ENCODE measurements around the gene ZSCAN16. TPM values are rescaled to one million over a fixed set of nuclear protein-coding genes. Genes with fewer than 3 reads are reported as not detected.
A peak's percentile ranks its signal among the peaks of the same experiment; 100 is the strongest.

ZSCAN16 gene
- total and polyA plus RNA-seq, 9 of the 15 experiments (the other 6 are each of a cell fraction or from before 2014, with no cell fraction given) = 0.08 TPM; not detected in 8

DNA sequence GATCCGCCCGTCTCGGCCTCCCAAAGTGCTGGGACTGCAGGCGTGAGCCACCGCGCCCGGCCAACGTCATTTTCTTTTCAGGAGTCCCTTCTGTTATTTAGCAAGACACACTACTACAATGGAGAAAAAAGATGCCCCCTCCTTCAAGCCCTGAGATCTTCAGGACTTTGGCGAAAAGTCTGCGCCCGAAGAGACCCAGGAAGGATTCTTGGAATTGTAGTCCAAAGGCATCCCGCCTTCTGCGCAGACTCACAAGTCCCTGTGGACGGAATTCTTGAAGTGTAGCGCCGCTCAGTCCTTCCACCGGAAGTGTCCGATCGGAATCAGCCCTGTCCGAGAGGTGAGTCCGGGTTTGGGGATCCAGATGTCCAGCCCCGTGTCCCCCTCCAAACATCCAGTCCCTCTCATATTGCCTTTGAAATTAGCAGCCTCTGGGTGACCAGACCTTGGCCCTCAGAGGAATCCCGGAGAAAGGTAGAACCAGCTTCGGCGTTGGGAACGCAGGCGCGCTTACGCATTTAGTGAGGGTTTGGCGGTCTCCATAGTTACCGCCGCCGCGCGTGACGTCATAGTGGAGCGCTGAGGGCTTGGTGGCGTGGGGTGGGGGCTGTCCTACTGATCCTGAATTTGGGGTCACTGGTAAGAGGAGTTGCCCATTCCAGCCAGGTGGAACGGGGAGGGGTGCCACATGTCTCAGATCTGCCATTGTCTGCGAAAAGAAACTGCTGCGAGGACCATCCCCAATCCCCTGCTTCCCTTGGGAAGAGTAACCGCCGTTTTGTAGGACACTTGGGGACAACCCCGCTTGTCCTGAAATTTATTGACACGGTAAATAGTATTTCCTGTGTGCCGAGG lies 43.6 kb upstream of the ZSCAN16 start (continued):
- TF ChIP-seq ARID4B (CRISPR knock-in tag; IDR thresholded peaks at IDR 0.05) = peak; percentile 98
- TF ChIP-seq, protein P1, sequence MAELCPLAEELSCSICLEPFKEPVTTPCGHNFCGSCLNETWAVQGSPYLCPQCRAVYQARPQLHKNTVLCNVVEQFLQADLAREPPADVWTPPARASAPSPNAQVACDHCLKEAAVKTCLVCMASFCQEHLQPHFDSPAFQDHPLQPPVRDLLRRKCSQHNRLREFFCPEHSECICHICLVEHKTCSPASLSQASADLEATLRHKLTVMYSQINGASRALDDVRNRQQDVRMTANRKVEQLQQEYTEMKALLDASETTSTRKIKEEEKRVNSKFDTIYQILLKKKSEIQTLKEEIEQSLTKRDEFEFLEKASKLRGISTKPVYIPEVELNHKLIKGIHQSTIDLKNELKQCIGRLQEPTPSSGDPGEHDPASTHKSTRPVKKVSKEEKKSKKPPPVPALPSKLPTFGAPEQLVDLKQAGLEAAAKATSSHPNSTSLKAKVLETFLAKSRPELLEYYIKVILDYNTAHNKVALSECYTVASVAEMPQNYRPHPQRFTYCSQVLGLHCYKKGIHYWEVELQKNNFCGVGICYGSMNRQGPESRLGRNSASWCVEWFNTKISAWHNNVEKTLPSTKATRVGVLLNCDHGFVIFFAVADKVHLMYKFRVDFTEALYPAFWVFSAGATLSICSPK (IDR thresholded peaks at IDR 0.05; ENCODE audit: borderline replicate concordance) = no peak
- TF ChIP-seq ZFP1 (CRISPR knock-in tag; IDR thresholded peaks at IDR 0.05) = no peak
- TF ChIP-seq, protein P2, sequence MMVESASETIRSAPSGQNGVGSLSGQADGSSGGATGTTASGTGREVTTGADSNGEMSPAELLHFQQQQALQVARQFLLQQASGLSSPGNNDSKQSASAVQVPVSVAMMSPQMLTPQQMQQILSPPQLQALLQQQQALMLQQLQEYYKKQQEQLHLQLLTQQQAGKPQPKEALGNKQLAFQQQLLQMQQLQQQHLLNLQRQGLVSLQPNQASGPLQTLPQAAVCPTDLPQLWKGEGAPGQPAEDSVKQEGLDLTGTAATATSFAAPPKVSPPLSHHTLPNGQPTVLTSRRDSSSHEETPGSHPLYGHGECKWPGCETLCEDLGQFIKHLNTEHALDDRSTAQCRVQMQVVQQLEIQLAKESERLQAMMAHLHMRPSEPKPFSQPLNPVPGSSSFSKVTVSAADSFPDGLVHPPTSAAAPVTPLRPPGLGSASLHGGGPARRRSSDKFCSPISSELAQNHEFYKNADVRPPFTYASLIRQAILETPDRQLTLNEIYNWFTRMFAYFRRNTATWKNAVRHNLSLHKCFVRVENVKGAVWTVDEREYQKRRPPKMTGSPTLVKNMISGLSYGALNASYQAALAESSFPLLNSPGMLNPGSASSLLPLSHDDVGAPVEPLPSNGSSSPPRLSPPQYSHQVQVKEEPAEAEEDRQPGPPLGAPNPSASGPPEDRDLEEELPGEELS (CRISPR knock-in tag; IDR thresholded peaks at IDR 0.05; ENCODE audit: borderline replicate concordance) = no peak; the same call in 1 of the 2 replicates
- no peak for TF ChIP-seq PHB2 (IDR thresholded peaks at IDR 0.05; ENCODE audit: low read depth)
- TF ChIP-seq PHF8 (IDR thresholded peaks at IDR 0.05; ENCODE audit: borderline replicate concordance, low read length) = peak; percentile 47; the same call in 1 of the 2 replicates
- peak; percentile 86 to 90 for TF ChIP-seq NRF1 (conservative IDR thresholded peaks at IDR 0.05 in 1 of 2, IDR thresholded peaks at IDR 0.05 in 1 of 2)
- TF ChIP-seq SOX6 (IDR thresholded peaks at IDR 0.05) = peak; percentile 64
- TF ChIP-seq ZNF197 (CRISPR knock-in tag; IDR thresholded peaks at IDR 0.05; ENCODE audit: low read depth) = peak; percentile 87; the same call in 1 of the 2 replicates
- TF ChIP-seq E2F1 (CRISPR knock-in tag; IDR thresholded peaks at IDR 0.05) = peak; percentile 89
- no peak for TF ChIP-seq PHTF2 (CRISPR knock-in tag; IDR thresholded peaks at IDR 0.05)
- TF ChIP-seq TCF7 (IDR thresholded peaks at IDR 0.05; ENCODE audit: borderline replicate concordance) = 0 out of 2 replicates have a peak, but pooled peaks have one; percentile 42
- no peak; a peak in 2 of 4 replicates for TF ChIP-seq RAD21 (CRISPR knock-in tag; conservative IDR thresholded peaks at IDR 0.05 in 1 of 2, IDR thresholded peaks at IDR 0.05 in 1 of 2)
- TF ChIP-seq GATA2 (CRISPR knock-in tag; IDR thresholded peaks at IDR 0.05) = no peak
- TF ChIP-seq, protein P3, sequence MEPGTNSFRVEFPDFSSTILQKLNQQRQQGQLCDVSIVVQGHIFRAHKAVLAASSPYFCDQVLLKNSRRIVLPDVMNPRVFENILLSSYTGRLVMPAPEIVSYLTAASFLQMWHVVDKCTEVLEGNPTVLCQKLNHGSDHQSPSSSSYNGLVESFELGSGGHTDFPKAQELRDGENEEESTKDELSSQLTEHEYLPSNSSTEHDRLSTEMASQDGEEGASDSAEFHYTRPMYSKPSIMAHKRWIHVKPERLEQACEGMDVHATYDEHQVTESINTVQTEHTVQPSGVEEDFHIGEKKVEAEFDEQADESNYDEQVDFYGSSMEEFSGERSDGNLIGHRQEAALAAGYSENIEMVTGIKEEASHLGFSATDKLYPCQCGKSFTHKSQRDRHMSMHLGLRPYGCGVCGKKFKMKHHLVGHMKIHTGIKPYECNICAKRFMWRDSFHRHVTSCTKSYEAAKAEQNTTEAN (CRISPR knock-in tag; IDR thresholded peaks at IDR 0.05) = peak; percentile 44; the same call in 1 of the 2 replicates
